ENCODE data around the gene TMIGD2. TPM values are rescaled to one million over a fixed set of nuclear protein-coding genes. Genes with fewer than 3 reads are reported as not detected.

The TMIGD2 gene
- polyA plus RNA-seq, 1 experiment, result not detected

DNA sequence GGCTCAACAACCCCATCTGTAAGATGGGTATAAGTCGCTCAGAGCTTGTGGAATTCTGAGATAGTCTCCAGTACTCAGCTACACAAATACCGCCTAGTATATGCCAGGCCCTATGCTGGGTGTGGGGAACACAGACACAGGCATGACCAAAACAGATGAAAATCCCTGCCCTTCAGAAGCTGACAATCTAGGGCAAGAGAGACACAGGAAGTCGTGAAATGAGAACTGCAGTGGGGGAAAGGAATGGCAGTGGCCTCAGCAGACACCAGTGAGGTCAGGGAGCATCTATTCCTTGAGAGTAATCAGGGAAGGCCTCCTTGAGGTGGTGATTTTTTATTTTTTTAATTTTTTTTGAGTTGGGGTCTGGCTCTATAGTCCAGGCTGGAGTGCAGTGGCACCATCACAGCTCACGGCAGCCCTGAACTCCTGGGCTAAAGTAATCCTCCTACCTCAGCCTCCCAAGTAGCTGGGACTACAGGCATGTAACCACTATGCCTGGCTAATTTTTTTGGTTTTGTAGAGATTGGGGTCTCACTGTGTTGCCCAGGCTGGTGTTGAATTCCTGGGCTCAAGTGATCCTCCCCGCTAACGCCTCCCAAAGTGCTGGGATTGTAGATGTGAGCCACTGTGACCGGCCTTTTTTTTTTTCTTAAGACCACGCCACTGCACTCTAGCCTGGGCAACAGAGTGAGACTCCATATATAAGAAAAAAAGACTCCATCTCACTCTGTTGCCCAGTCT, 3.2 kb downstream of the TMIGD2 start:
- Histone ChIP-seq H3K27me3 (ENCODE audit: control insufficient read depth, insufficient read depth, low read length) (no peaks in the 10 kb centered on the region; the same call in 1 of the 2 replicates), H3K4me3 (ENCODE audit: low read depth, low read length) (no peak overlapping the region), H3K36me3 (ENCODE audit: control insufficient read depth, insufficient read depth, low read length) (no peaks in the 10 kb centered on the region)
- TF ChIP-seq, protein P1, sequence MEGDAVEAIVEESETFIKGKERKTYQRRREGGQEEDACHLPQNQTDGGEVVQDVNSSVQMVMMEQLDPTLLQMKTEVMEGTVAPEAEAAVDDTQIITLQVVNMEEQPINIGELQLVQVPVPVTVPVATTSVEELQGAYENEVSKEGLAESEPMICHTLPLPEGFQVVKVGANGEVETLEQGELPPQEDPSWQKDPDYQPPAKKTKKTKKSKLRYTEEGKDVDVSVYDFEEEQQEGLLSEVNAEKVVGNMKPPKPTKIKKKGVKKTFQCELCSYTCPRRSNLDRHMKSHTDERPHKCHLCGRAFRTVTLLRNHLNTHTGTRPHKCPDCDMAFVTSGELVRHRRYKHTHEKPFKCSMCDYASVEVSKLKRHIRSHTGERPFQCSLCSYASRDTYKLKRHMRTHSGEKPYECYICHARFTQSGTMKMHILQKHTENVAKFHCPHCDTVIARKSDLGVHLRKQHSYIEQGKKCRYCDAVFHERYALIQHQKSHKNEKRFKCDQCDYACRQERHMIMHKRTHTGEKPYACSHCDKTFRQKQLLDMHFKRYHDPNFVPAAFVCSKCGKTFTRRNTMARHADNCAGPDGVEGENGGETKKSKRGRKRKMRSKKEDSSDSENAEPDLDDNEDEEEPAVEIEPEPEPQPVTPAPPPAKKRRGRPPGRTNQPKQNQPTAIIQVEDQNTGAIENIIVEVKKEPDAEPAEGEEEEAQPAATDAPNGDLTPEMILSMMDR (IDR thresholded peaks at IDR 0.05; ENCODE audit: insufficient read depth, low read depth, low read length), result no peak
- POLR2A ChIA-PET, result no interaction called here
- DNase-seq (ENCODE audit: low read depth), result no peak
- CTCF ChIA-PET, result interaction anchor here (1.3 kb wide), 1 partner anchor 31 kb away, joined by 3 read pairs; no protein-coding TSS in a partner anchor

- Histone ChIP-seq H3K27me3 (ENCODE audit: control insufficient read depth, insufficient read depth, low read length) (no peaks in the 10 kb centered on the region; the same call in 1 of the 2 replicates), H3K36me3 (ENCODE audit: control insufficient read depth, insufficient read depth, low read length) (no peaks in the 10 kb centered on the region), H3K4me3 (ENCODE audit: low read depth, low read length) (no peak overlapping the region)
- CTCF ChIA-PET, result interaction anchor here (1.3 kb wide), 1 partner anchor 30 kb away, joined by 3 read pairs; no protein-coding TSS in a partner anchor
- TF ChIP-seq, protein P1 (IDR thresholded peaks at IDR 0.05; ENCODE audit: insufficient read depth, low read depth, low read length), result no peak
- POLR2A ChIA-PET, result no interaction called here
- DNase-seq (ENCODE audit: low read depth), result no peak
These were observed 4.0 kb downstream of the TMIGD2 start for GRCh38 chr19:4297901-4298809.

DNA sequence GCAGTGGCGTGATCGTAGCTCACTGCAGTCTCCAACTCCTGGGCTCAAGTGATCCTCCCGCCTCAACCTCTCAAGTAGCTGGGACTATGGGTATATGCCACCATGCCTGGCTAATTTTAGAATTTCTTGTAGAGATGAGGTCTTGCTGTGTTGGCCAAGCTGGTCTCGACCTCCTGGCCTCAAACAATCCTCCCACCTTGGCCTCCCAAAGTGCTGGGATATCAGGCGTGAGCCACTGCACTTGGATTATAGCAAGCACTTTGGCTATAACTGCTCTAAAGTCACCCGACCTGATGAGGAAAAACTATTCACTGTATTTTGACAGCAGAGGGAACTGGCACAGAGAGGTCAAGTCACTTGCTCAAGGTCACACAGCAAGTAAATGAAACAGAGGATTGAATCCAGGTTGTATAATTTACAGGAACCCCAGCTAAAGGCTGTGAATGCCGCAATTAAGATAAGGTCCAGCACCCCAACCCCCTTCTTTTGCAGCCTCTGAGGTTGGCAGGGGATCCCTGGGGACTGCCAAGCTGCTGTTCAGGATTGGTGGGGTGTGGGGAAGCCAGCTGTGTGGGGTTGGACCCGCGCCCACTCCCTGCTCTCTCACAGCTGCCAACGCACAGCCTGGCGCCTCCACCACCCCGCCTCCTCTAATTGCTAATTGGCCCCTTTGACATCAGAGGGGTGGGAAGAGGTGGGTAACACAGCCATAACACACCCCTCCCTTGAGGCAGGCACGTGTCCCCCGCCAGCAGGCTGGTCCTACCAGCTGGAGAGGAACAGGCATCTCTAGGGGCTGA, 6.0 kb downstream of the TMIGD2 start:
- Histone ChIP-seq H3K36me3 (ENCODE audit: control insufficient read depth, insufficient read depth, low read length) (no peaks in the 10 kb centered on the region), H3K27me3 (ENCODE audit: control insufficient read depth, insufficient read depth, low read length) (no peaks in the 10 kb centered on the region; the same call in 1 of the 2 replicates), H3K4me3 (ENCODE audit: low read depth, low read length) (no peak overlapping the region)
- POLR2A ChIA-PET, result no interaction called here
- CTCF ChIA-PET, result no interaction called here
- TF ChIP-seq, protein P1 (IDR thresholded peaks at IDR 0.05; ENCODE audit: insufficient read depth, low read depth, low read length), result no peak
- DNase-seq (ENCODE audit: low read depth), result no peak

DNA sequence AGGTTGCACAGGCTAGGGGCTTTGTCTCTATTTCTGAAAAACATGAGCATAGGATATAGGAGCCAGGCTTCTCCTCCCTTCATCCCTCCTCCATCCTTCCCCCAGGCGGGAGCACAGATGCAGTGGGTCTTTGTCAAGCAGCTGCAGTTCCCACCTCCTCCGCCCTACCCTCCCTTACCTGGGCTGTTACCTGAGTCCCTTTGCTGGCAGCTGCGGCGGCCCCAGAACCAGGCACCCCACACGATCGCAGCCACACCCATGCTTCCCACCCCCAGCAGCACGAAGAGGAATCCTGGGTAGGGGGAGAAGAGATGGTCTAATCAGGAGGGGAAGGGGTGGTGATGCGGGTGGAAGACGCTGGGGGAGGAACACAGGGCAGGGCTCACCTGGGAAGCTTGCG, 7.8 kb downstream of the TMIGD2 start:
- Histone ChIP-seq H3K36me3 (ENCODE audit: control insufficient read depth, insufficient read depth, low read length) (no peaks in the 10 kb centered on the region), H3K4me3 (ENCODE audit: low read depth, low read length) (no peak overlapping the region), H3K27me3 (ENCODE audit: control insufficient read depth, insufficient read depth, low read length) (no peaks in the 10 kb centered on the region; the same call in 1 of the 2 replicates)
- no peak for DNase-seq (ENCODE audit: low read depth)
- CTCF ChIA-PET, result interaction anchor here (0.6 kb wide), 1 partner anchor 57 kb away, joined by 3 read pairs; no protein-coding TSS in a partner anchor
- TF ChIP-seq, protein P1 (IDR thresholded peaks at IDR 0.05; ENCODE audit: insufficient read depth, low read depth, low read length), result no peak
- POLR2A ChIA-PET, result no interaction called here
